ENCODE results near the gene ACBD4.

DNA sequence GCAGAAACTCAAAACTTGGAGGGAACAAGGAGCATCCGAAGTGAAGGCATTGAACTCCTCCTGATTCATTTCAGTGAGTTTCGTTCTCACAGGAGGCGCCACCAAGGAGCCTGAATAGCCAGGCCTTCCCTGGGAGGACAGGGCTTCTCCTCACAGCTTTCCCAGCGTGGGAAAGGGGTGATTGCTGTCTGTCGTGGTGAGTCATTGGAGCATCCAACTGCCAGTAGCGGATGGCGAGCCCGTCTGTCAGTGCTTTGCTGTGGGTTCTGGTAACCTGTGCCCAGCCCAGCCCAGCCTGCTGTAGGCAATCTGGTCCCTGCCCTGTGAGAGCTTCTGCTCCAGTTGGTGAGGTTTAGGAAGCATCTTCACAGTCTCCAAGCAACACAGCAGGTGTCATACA lies 31.5 kb upstream of the ACBD4 start:
- TF ChIP-seq, protein P1, sequence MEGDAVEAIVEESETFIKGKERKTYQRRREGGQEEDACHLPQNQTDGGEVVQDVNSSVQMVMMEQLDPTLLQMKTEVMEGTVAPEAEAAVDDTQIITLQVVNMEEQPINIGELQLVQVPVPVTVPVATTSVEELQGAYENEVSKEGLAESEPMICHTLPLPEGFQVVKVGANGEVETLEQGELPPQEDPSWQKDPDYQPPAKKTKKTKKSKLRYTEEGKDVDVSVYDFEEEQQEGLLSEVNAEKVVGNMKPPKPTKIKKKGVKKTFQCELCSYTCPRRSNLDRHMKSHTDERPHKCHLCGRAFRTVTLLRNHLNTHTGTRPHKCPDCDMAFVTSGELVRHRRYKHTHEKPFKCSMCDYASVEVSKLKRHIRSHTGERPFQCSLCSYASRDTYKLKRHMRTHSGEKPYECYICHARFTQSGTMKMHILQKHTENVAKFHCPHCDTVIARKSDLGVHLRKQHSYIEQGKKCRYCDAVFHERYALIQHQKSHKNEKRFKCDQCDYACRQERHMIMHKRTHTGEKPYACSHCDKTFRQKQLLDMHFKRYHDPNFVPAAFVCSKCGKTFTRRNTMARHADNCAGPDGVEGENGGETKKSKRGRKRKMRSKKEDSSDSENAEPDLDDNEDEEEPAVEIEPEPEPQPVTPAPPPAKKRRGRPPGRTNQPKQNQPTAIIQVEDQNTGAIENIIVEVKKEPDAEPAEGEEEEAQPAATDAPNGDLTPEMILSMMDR (IDR thresholded peaks at IDR 0.05) = no peak
- no peak for TF ChIP-seq POLR2A (IDR thresholded peaks at IDR 0.05)
